ENCODE data around the gene FAAP20.

Gene FAAP20

DNA sequence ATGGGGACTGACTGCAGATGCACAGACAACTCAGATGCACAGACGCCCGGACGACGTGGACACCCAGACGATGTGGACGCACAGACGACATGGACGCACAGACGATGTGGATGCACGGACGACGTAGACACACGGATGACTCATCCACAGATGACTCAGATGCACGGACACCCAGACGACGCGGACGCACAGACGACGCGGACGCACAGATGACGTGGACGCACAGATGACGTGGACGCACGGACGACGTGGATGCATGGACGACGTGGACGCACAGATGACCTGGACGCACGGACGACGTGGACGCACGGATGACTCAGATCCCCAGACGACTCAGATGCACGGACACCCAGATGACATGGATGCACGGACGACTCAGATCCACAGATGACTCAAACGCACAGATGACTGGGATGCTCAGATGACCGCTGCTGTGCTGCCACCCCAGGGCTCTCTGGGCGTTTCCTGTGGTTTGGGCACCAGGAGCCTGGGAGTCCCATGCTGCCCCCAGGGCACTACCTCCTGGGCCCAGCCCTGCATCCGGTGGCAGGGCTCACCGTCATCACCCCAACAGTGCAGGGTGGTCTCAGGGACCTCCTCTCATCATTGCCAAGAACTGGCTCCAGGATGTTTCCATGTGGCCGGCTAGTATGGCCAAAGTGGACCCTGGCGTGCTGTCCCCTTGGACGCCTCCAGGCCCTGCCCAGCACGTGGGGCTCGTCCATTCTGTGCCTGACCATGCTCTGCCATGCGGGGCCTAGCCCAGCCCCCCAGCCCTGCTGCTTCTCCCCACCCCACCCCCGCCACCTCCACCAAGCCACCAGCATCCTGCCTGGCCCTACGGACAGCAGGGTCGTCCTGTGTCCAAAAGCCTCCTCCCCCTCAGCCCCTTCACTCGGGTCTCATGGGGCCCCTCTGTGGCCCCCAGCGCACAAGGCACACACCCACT lies 14.0 kb downstream of the FAAP20 start:
- TF ChIP-seq CTCF (IDR thresholded peaks at IDR 0.05; ENCODE audit: low read depth, low read length), result no peak
- Histone ChIP-seq H3K4me3 (ENCODE audit: low read depth, low read length) (no peak overlapping the region), H3K27ac (no peak overlapping the region), H3K27me3 (ENCODE audit: insufficient read depth, low read depth, severe bottlenecking) (no peaks in the 10 kb centered on the region), H3K9me3 (ENCODE audit: severe bottlenecking) (no peaks in the 10 kb centered on the region), H3K36me3 (peaks cover 11% of the 10 kb centered on the region; the same call in 1 of the 2 replicates)
- no peak for DNase-seq

DNA sequence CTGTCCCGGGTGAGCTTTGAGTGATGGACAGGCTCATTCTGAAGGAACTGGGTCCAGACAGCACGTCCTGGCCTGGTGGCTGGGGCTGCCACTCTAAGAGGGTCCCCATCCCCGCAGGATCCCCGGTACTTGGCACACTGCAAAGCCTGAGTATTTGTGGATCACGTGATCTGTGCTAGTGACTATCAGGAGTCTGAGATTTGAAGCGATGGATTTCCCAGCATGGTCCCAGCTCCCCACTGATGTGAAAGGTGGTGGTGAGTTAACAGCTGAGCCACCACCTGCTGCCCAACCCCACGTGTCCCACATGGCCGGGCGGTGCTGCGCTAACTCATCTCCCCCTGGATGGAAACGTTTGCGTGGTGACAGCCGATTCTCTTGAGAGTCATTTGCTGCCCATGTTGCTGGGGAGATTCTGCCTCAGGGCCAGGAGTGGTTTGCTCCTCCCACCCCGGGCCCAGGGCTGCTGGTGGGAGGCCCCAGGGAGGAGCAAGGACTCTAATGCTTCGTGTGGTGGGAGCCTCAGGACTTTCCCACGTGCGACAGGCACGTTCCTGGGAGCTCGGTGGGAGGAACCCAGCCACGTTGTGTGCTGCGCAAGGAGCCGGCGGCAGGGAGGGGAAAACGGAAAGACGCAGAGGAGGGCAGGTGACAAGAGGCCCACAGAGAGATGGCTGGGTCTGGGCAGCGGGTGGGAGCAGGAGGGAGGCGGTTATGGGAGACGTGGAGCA lies 15.1 kb downstream of the FAAP20 start:
- DNase-seq, result peak; percentile 62
- Histone ChIP-seq H3K36me3 (peaks cover 6% of the 10 kb centered on the region), H3K4me3 (ENCODE audit: low read depth, low read length) (no peak overlapping the region), H3K9me3 (ENCODE audit: severe bottlenecking) (no peaks in the 10 kb centered on the region), H3K27me3 (ENCODE audit: insufficient read depth, low read depth, severe bottlenecking) (no peaks in the 10 kb centered on the region), H3K27ac (no peak overlapping the region)
- TF ChIP-seq CTCF (IDR thresholded peaks at IDR 0.05; ENCODE audit: low read depth, low read length), result no peak

DNA sequence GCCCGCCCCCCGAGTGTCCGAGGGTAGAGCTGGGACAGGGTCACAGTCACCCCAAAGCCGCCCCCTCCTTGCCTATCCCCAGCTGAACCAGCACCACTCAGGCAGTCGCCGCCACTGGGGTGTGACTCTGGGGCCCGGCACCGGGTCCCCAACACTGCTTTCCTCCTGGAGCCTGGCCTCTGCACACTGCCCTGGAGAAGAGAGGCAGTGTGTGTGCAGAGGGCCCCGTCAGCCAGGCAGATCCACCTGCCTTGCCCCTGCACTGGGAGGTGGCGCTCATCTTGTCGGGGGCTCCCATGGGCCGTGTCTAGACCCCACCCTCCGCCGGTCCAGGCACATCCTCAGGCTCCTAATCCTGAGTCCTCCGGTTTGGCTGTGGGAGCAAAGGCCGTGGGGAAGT lies 15.7 kb downstream of the FAAP20 start:
- peaks cover 6% of the 10 kb centered on the region for H3K36me3 ChIP-seq
- no peaks in the 10 kb centered on the region for H3K9me3 ChIP-seq (ENCODE audit: severe bottlenecking)
- TF ChIP-seq CTCF (IDR thresholded peaks at IDR 0.05; ENCODE audit: low read depth, low read length), result no peak
- H3K27ac ChIP-seq, result no peak overlapping the region
- no peak overlapping the region for H3K4me3 ChIP-seq (ENCODE audit: low read depth, low read length)
- DNase-seq, result no peak
- H3K27me3 ChIP-seq (ENCODE audit: insufficient read depth, low read depth, severe bottlenecking), result no peaks in the 10 kb centered on the region

GRCh38 chr1:2177946-2178538 lies 16.5 kb downstream of the FAAP20 start:
- no peaks in the 10 kb centered on the region for H3K27me3 ChIP-seq (ENCODE audit: insufficient read depth, low read depth, severe bottlenecking)
- peaks cover 6% of the 10 kb centered on the region for H3K36me3 ChIP-seq
- no peak for DNase-seq
- H3K27ac ChIP-seq, result no peak overlapping the region
- H3K9me3 ChIP-seq (ENCODE audit: severe bottlenecking), result no peaks in the 10 kb centered on the region
- no peak for TF ChIP-seq CTCF (IDR thresholded peaks at IDR 0.05; ENCODE audit: low read depth, low read length)
- H3K4me3 ChIP-seq (ENCODE audit: low read depth, low read length), result no peak overlapping the region

- peaks cover 6% of the 10 kb centered on the region for H3K36me3 ChIP-seq
- H3K27ac ChIP-seq, result no peak overlapping the region
- DNase-seq, result no peak
- no peaks in the 10 kb centered on the region for H3K9me3 ChIP-seq (ENCODE audit: severe bottlenecking)
- no peaks in the 10 kb centered on the region for H3K27me3 ChIP-seq (ENCODE audit: insufficient read depth, low read depth, severe bottlenecking)
- TF ChIP-seq CTCF (IDR thresholded peaks at IDR 0.05; ENCODE audit: low read depth, low read length), result no peak
- H3K4me3 ChIP-seq (ENCODE audit: low read depth, low read length), result no peak overlapping the region
Measured at GRCh38 chr1:2177541-2177940, 17.0 kb downstream of the FAAP20 start.
